8988T (cell line): ENCODE measurements around the gene ANKMY1.

Source experiments
- DNase-seq: peaks from one replicate; pipeline ENCODE4 v3.0.0; 2011

The ANKMY1 gene, protein sequence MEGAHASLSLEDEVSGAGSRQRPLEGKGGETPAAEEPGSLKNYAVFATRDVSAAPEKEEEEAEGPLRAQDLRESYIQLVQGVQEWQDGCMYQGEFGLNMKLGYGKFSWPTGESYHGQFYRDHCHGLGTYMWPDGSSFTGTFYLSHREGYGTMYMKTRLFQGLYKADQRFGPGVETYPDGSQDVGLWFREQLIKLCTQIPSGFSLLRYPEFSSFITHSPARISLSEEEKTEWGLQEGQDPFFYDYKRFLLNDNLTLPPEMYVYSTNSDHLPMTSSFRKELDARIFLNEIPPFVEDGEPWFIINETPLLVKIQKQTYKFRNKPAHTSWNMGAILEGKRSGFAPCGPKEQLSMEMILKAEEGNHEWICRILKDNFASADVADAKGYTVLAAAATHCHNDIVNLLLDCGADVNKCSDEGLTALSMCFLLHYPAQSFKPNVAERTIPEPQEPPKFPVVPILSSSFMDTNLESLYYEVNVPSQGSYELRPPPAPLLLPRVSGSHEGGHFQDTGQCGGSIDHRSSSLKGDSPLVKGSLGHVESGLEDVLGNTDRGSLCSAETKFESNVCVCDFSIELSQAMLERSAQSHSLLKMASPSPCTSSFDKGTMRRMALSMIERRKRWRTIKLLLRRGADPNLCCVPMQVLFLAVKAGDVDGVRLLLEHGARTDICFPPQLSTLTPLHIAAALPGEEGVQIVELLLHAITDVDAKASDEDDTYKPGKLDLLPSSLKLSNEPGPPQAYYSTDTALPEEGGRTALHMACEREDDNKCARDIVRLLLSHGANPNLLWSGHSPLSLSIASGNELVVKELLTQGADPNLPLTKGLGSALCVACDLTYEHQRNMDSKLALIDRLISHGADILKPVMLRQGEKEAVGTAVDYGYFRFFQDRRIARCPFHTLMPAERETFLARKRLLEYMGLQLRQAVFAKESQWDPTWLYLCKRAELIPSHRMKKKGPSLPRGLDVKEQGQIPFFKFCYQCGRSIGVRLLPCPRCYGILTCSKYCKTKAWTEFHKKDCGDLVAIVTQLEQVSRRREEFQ

GRCh38 chr2:240557808-240558207 lies at the start of gene ANKMY1:
Gene ANKMY1 (minus strand): TSS chr2:240557988. CDS start chr2:240557335, 653 bp downstream.
- no peak for DNase-seq

- DNase-seq, result no peak
Observed at GRCh38 chr2:240605867-240606743, 48.3 kb upstream of the ANKMY1 start.

- DNase-seq, result no peak
Observed at GRCh38 chr2:240604939-240605716, 47.3 kb upstream of the ANKMY1 start.

DNA sequence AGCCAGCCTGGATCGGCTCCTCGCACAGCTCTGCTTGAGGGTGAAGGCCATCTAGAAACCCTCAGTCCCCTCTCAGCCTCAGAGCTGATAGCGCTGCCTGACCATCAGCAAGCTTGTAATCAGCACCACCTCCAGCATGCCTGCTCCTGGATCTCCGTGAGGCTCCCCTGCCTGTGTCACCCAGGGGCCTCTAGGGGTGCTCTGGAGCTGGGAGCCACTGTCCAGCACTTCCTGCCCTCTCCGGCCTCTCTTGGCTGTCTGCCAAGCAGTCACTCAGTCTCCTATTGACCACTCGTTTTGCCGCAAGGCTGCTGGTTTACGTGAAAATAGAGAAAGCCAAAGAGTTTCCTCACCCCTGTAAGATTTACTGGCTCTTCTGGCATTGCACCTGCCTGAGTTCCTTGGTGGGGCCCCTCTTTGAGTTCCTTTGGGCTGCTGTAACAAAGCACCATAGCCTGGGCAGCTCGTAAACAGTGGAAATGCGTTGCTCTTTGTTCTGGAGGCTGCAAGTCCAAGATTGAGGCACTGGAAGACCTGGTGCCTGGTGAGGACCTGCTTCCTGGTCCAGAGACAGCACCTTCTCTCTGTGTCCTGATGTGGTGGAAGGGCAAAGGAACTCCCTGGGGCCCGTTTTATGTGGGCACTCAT lies 46.6 kb upstream of the ANKMY1 start:
- peak; percentile 98 for DNase-seq

GRCh38 chr2:240603846-240604245 lies 46.1 kb upstream of the ANKMY1 start:
- no peak for DNase-seq

DNA sequence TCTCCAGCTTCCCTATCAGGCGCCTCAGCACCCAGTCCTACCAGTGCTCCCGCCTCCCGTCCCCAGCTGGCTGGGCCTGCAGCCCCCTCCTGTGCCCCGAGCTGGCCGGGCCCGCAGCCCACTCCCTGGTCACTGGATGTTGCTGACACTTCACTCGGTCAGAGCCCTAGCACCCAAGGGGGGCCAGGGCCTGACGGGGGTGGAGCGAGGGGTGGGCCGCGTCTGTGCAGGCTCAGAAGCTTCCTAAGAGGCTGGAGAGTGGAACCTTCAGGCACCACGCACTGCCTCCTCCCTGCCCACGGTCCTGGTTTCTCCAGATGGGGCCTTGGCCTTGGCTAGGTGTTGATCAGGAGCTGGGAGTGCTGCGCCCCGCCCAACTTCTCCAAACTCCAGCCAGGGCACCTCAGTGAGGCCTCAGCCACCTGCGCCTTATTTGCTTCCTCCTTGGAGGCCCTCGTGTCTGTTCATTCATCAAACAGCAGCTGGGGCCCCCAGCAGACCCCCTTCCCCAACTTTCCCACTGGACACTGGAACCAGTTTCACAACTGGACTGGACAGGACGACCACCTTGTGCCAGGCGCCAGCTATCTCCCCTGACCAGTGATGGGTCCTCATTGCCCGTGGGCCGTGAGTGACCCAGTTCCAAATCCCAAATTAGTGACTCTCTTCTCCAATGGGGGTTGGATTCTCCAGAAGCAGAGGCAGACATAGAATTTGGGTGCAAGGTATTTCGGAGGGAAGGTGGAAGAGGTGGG lies 45.5 kb upstream of the ANKMY1 start:
- no peak for DNase-seq

DNA sequence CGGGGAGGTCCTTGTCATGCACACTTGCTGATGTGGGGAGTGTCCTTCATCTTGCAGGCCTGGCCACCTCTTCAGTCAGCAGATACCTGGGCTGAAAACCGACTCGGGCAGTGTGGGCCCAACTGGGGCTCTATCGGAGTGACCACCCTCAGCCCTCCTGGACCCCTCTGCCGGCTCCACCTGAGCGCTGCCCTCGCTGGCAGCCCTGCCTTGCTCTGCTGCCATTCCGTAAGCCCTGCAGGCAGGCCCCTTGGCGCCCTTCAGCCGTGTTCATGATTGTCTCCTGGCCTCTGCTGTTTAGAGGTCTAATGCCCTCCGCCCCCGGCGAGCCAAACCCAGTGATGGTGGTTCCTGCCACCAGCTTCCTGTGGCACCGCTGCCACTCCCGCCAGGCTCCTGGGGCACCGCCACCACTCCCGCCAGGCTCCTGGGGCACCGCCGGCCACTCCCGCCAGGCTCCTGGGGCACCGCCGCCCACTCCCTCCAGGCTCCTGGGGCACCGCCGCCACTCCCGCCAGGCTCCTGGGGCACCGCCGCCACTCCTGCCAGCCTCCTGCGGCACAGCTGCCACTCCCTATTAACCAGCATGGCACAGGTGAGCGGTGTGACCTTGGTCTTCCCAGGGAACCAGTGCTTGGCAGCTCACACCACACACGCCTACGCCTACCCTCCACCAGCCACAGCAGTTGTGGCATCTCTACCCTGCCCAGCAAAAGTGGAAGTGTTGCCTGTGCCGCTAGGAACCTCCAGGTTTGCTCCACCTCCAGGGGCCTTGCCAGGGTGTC lies 44.7 kb upstream of the ANKMY1 start:
- no peak for DNase-seq

DNA sequence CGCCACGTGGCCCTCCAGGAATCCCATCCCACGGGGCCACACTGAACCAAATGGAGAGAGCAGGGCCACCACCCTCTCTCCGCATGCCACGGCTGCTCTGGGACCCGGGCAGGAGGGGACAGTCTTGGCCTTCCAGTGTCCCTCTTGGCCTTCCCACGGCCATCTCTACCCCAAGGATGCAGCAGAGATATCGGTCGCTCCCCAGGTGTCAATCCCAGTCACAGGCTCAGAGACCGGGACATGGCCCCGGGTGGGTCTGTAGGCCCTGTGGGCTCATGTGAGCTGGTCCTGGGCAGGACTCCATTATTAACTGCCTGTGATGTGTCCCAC lies 44.0 kb upstream of the ANKMY1 start:
- DNase-seq, result no peak

- DNase-seq, result no peak
Observed at GRCh38 chr2:240601061-240601830, 43.5 kb upstream of the ANKMY1 start.

DNA sequence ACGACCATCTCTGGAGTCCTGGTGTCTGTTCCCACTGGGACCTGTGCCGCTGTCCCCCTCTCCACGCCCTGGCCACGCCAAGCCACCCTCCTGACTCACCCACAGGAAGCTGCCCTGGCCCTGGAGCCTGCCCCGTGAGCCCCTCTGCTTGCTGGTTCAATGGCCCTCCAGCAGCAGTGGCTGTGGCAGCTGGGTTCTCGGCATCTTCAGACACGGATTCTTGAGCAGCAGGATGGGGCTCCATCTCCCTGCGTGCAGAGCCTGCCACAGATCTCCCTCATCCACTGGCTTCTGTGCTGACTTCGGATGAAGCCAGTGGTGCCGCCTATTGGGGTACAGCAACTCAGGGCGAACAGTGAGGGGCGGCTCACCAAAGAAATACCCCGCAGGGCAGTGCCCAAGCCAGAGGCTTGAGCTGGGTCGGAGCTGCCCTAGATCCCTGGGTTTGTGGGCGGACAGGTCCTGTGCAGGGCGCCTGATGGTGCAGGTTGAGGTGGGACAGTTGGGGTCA lies 42.7 kb upstream of the ANKMY1 start:
- DNase-seq, result no peak

DNA sequence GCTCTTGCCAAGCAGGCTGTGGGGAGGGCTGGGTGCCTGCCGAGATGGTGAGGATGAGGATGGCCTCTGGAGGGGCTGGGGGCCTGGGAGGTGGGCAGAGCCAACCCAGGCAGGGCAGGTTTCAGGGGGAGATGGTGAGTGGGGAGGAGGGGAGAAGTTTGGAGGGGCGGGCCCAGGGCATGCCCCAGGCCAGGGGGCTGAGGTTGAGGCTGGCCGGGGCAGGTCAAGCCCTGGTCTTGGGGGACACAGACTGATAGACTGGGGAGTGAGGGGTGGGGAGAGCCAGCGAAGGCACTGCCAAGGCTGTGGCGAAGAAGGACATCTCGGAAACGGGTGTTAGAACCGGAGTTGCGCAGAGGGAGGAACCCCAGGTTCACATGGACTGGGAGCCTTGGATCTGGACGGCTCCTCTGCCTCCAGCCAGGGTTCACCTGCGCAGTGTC lies 41.4 kb upstream of the ANKMY1 start:
- DNase-seq, result no peak

DNA sequence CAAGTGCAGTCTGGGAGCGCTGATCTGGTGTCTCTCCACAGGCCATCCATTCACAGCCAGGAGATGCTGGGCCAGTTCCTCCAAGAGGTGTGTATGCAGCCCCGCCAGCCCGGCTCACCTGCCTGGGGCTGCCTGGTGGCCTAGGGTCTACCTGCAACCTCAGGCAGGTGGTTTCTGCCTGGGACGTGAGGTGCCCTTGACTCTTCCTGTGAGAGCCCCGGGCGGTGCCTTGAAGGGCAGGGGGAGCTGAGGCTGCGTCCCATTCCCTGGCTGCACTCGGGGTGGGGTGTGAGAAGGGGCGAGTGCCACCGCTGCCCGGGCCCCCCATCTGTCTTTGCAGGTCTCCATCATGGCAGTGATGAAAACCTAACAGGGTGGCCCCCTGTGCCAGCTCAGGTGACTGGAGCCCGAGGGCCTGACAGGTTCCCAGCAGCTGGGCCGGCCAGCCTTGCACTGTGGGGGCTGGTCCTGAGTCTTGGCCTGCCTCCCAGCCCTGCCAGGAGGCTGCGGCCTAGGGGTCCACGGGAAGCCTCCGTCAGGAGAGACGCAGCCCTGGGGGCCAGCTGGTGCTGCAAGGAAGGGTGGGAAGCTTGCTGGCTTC lies 40.6 kb upstream of the ANKMY1 start:
- DNase-seq, result no peak

- DNase-seq, result no peak
Observed at GRCh38 chr2:240597419-240598181, 39.8 kb upstream of the ANKMY1 start.

GRCh38 chr2:240597054-240597418 lies 39.2 kb upstream of the ANKMY1 start:
- DNase-seq, result no peak

- no peak for DNase-seq
Observed at GRCh38 chr2:240596491-240596931, 38.7 kb upstream of the ANKMY1 start.

GRCh38 chr2:240596080-240596460 lies 38.3 kb upstream of the ANKMY1 start:
- DNase-seq, result no peak

GRCh38 chr2:240595381-240596079 lies 37.7 kb upstream of the ANKMY1 start:
- DNase-seq, result peak; percentile 87
